ENCODE results near the gene NCKAP5L.

- no peak for TF ChIP-seq CTCF (IDR thresholded peaks at IDR 0.05)
- no peak for TF ChIP-seq POLR2A (IDR thresholded peaks at IDR 0.05)
Observed at GRCh38 chr12:49798934-49799333, 29.3 kb downstream of the NCKAP5L start.

Data from body of pancreas (tissue), 4 donors.